Colonic mucosa (tissue), 4 donors: ENCODE measurements around the gene GPHN. TPM values are rescaled to one million over a fixed set of nuclear protein-coding genes. Genes with fewer than 3 reads are reported as not detected.

Experiments
- DNase-seq: peaks from one replicate; pipeline ENCODE4 v3.0.0-alpha.2; 2020
- H3K27ac ChIP-seq: fragments of 200-600 bp; one replicate; pipeline ENCODE4 v1.8.0; 2021
- H3K27me3 ChIP-seq: fragments of 200-600 bp; one replicate; pipeline ENCODE4 v1.8.0; 2021
- H3K36me3 ChIP-seq: fragments of 200-600 bp; one replicate; pipeline ENCODE4 v1.8.0; 2021
- H3K4me1 ChIP-seq: fragments of 200-600 bp; one replicate; pipeline ENCODE4 v1.8.0; 2021; ENCODE audit warnings: mild to moderate bottlenecking
- H3K4me3 ChIP-seq: fragments of 200-600 bp; one replicate; pipeline ENCODE4 v1.8.0; 2021
- H3K9ac ChIP-seq, 2 donors: one replicate each; pipeline ENCODE4 v1.7.0; 2013; ENCODE audit warnings: control low read depth in 2 of 2, low read depth in 2 of 2, low read length in 2 of 2
- H3K9me3 ChIP-seq: fragments of 200-600 bp; one replicate; pipeline ENCODE4 v1.8.0; 2021
- CTCF ChIP-seq: fragments of 200-600 bp; IDR thresholded peaks from one replicate; pipeline ENCODE4 v1.8.0; 2022; ENCODE audit warnings: antibody characterized with exemption, mild to moderate bottlenecking
- intact Hi-C: fragments of 100-400 bp; cut with DNase I; formaldehyde crosslinking; loops from one replicate; pipeline ENCODE4 v1.14.1; 2022
- total RNA-seq, 2 donors: library from RNA; stranded (reverse); fragmentation: NEBNext Ultra II Directional in 1 of 2; extraction: Animal tissue kit (Norgen Biotek cat#: 25700) in 1 of 2; gene quantifications; one replicate each; pipeline ENCODE4 v1.2.1, GENCODE V29; 2021
- donor health status: healthy.
- donor health status: DM: no; HTN: no; CAD: no.
- donor health status: DM: no; HTN: no; CAD: no.

The GPHN gene
- total RNA-seq, 2 donors from 2014 or later, result 32.0 to 45.2 TPM

GRCh38 chr14:67002994-67003753, 495.2 kb downstream of the GPHN start:
- TF ChIP-seq CTCF, result no peak
- intact Hi-C loops, result no loop called here
- Histone ChIP-seq H3K4me3 (no peak overlapping the region), H3K9ac (no peak overlapping the region), H3K27me3 (no peaks in the 10 kb centered on the region), H3K9me3 (no peaks in the 10 kb centered on the region), H3K27ac (no peak overlapping the region), H3K4me1 (no peaks in the 10 kb centered on the region), H3K36me3 (no peaks in the 10 kb centered on the region)
- no peak for DNase-seq

- Histone ChIP-seq H3K27me3 (no peaks in the 10 kb centered on the region), H3K9ac (no peak overlapping the region), H3K36me3 (no peaks in the 10 kb centered on the region), H3K4me3 (no peak overlapping the region), H3K27ac (no peak overlapping the region), H3K9me3 (no peaks in the 10 kb centered on the region), H3K4me1 (no peaks in the 10 kb centered on the region)
- DNase-seq, result no peak
- TF ChIP-seq CTCF, result no peak
- intact Hi-C loops, result no loop called here
Observed at GRCh38 chr14:67004521-67004920, 496.6 kb downstream of the GPHN start.

DNA sequence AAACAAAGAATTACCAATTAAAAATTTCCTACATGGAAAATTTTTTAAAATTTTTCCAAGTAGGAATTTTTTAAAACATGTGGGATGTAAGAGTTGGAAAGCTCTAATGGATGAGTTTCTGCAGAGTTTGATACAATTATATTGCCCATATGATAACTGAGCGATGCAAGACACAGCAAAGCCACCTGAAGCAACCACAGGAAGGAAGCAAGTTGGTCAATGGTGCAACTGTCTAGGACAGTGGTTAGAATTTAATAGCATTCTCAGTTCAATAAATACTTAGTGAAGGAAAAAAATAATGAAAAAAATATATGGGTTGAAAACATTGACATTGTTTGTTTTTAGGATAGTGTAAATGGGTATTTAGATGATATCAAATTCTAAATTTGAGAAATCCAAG, 502.7 kb downstream of the GPHN start:
- H3K9me3 ChIP-seq, result no peaks in the 10 kb centered on the region
- H3K9ac ChIP-seq, result no peak overlapping the region
- H3K27ac ChIP-seq, result no peak overlapping the region
- no peak overlapping the region for H3K4me3 ChIP-seq
- H3K4me1 ChIP-seq, result no peaks in the 10 kb centered on the region
- no peak for DNase-seq
- no peak for TF ChIP-seq CTCF
- H3K36me3 ChIP-seq, result no peaks in the 10 kb centered on the region
- intact Hi-C loops, result no loop called here
- H3K27me3 ChIP-seq, result no peaks in the 10 kb centered on the region

DNA sequence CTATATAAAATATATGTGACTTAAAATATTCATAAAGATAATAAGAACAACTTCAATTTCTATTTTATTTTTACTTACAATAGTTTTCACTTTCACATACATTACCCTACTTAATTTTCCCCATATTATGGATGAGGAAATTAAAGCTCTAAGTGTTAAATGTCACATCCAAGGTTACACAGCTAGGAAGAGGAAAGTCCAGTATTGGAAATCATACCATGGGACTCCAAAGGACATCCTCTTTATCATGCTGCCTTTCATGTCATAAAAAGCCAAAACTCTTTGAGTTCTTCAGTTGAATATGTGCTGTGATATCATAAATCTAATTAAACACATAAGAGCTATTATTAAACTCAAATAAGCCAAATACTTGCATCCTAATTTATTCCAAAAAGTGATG, 508.9 kb downstream of the GPHN start:
- no peak for TF ChIP-seq CTCF
- Histone ChIP-seq H3K4me1 (no peaks in the 10 kb centered on the region), H3K9me3 (no peaks in the 10 kb centered on the region), H3K36me3 (no peaks in the 10 kb centered on the region), H3K27ac (no peak overlapping the region), H3K4me3 (no peak overlapping the region), H3K27me3 (no peaks in the 10 kb centered on the region), H3K9ac (no peak overlapping the region)
- no peak for DNase-seq
- intact Hi-C loops, result no loop called here

GRCh38 chr14:67018720-67019119, 510.8 kb downstream of the GPHN start:
- Histone ChIP-seq H3K36me3 (no peaks in the 10 kb centered on the region), H3K4me3 (no peak overlapping the region), H3K4me1 (no peaks in the 10 kb centered on the region), H3K9ac (no peak overlapping the region), H3K27me3 (no peaks in the 10 kb centered on the region), H3K27ac (no peak overlapping the region), H3K9me3 (no peaks in the 10 kb centered on the region)
- intact Hi-C loops, result no loop called here
- DNase-seq, result no peak
- TF ChIP-seq CTCF, result no peak
